ENCODE data around the gene CGB3. TPM values are rescaled to one million over a fixed set of nuclear protein-coding genes. Genes with fewer than 3 reads are reported as not detected.

The CGB3 gene
- total and polyA plus RNA-seq, 10 of the 15 experiments (the other 5 are each of a cell fraction or from before 2014, with no cell fraction given), result not detected

GRCh38 chr19:48977061-48977460, 47.1 kb downstream of the CGB3 start (continued):
- TF ChIP-seq SKIL (IDR thresholded peaks at IDR 0.05; ENCODE audit: low read depth, poor library complexity, severe bottlenecking), result no peak
- no peak for TF ChIP-seq KAT2A (conservative IDR thresholded peaks at IDR 0.05; ENCODE audit: control insufficient read depth, low read depth, low read length)
- TF ChIP-seq ETV6 (conservative IDR thresholded peaks at IDR 0.05 in 1 of 2, IDR thresholded peaks at IDR 0.05 in 1 of 2; ENCODE audit: borderline replicate concordance in 1 of 2, low read depth in 1 of 2), result no peak
- no peak for TF ChIP-seq SMAD5 (IDR thresholded peaks at IDR 0.05; ENCODE audit: low read depth)
- TF ChIP-seq WRNIP1 (IDR thresholded peaks at IDR 0.05; ENCODE audit: borderline replicate concordance, low read depth, low read length), result no peak

GRCh38 chr19:48975947-48976847, 47.9 kb downstream of the CGB3 start:
- no TSS peak for BruUV-seq (replicated peaks)
- CTCF ChIA-PET, result interaction anchor here (0.6 to 4.4 kb wide), 5 partner anchors 17 to 180 kb away, joined by 3 to 36 read pairs (median 4); partner anchors contain the start of genes GYS1 and RUVBL2
- H3K9ac ChIP-seq (ENCODE audit: control insufficient read depth, insufficient read depth, low read length), result no peak overlapping the region
- no peak overlapping the region for H3K4me3 ChIP-seq
- peaks cover 0 to 13% of the 10 kb centered on the region in 2 experiments for H3K36me3 ChIP-seq (ENCODE audit: control insufficient read depth in 2 of 2, insufficient read depth in 2 of 2, low read length in 1 of 2)
- WGBS (ENCODE audit: insufficient coverage, insufficient replicate concordance, low lambda C conversion rate, missing lambda C conversion rate), result 75% methylated on average over 13 of the region's 13 CpGs
- peak; percentile 69 for ATAC-seq
- RAD21 ChIA-PET (ENCODE audit: unreplicated experiment), result interaction anchor here (0.6 to 1.0 kb wide), 4 partner anchors 9 to 43 kb away, joined by 3 to 5 read pairs (median 3); partner anchors contain the start of genes GYS1 and RUVBL2
- H3K4me1 ChIP-seq (ENCODE audit: control insufficient read depth, insufficient read depth, low read length), result peaks cover 4% of the 10 kb centered on the region
- no peaks in the 10 kb centered on the region for H3K27me3 ChIP-seq (replicated peaks in 1 of 2; ENCODE audit: control insufficient read depth in 2 of 2, insufficient read depth in 2 of 2, low read length in 1 of 2)
- no peak overlapping the region for H3K27ac ChIP-seq (ENCODE audit: control insufficient read depth, insufficient read depth)
- SMC1A ChIA-PET (ENCODE audit: uncharacterized antibody, unreplicated experiment), result interaction anchor here (1.6 to 3.2 kb wide), 3 partner anchors 8 to 181 kb away, joined by 6 to 9 read pairs (median 8); partner anchors contain the start of gene RUVBL2
- POLR2A ChIA-PET, result interaction anchor here (0.5 to 7.1 kb wide), 5 partner anchors 17 to 347 kb away, joined by 3 to 41 read pairs (median 4); partner anchors contain the start of genes GYS1, RUVBL2 and TULP2
- H2AFZ ChIP-seq (ENCODE audit: control insufficient read depth, low read depth, low read length), result 0 out of 2 replicates have a peak overlapping the region, but pooled peaks have one; percentile 19
- H4K20me1 ChIP-seq (ENCODE audit: control insufficient read depth, insufficient read depth), result no peaks in the 10 kb centered on the region
- no peaks in the 10 kb centered on the region for H3K79me2 ChIP-seq (ENCODE audit: control insufficient read depth, insufficient read depth, low read length)
- no peaks in the 10 kb centered on the region for H3K9me3 ChIP-seq (replicated peaks; ENCODE audit: control insufficient read depth, insufficient read depth, low read length)
- H3K4me2 ChIP-seq (ENCODE audit: control insufficient read depth, insufficient read depth), result no peak overlapping the region
- no peak for FAIRE-seq
- DNase-seq (ENCODE audit: low read depth, low spot score), result no peak
- intact Hi-C loops (cut with micrococcal nuclease; ENCODE audit: unreplicated experiment), result no loop called here
- in situ Hi-C loops (cut with MboI), result no loop called here
- TF ChIP-seq E4F1 (IDR thresholded peaks at IDR 0.05; ENCODE audit: borderline replicate concordance, partially characterized antibody) (no peak), ATF3 (IDR thresholded peaks at IDR 0.05; ENCODE audit: borderline replicate concordance, extremely low read depth, low read depth, low read length) (peak; percentile 31; the same call in 1 of the 2 replicates), GABPA (IDR thresholded peaks at IDR 0.05; ENCODE audit: low read depth) (peak; percentile 83; the same call in 1 of the 2 replicates), MEF2B (IDR thresholded peaks at IDR 0.05; ENCODE audit: partially characterized antibody, poor library complexity, severe bottlenecking) (no peak), CBX3 (IDR thresholded peaks at IDR 0.05; ENCODE audit: borderline replicate concordance, low read depth) (no peak), CHD1 (IDR thresholded peaks at IDR 0.05; ENCODE audit: low read depth, low read length) (no peak), NFYB (IDR thresholded peaks at IDR 0.05; ENCODE audit: insufficient read depth, low read depth, low read length) (no peak), ZBED1 (IDR thresholded peaks at IDR 0.05; ENCODE audit: borderline replicate concordance) (no peak)

Measured in GM12878 (cell line).